Activated CD8-positive, alpha-beta memory T cell treated with anti-CD3 and anti-CD28 coated beads for 4 hours (primary cell): ENCODE measurements around the gene ADAMTS10.
"Not testable (repeated sequence)": the region's sequence is repeated elsewhere in the genome, so short reads cannot be mapped to it uniquely, and the experiment has no call there.

ENCODE experiments used
- DNase-seq, 2 donors: peaks; one replicate each; pipeline ENCODE4 v3.0.0-alpha.2; 2020; ENCODE audit warnings: low read depth in 2 of 2

ADAMTS10 gene

DNA sequence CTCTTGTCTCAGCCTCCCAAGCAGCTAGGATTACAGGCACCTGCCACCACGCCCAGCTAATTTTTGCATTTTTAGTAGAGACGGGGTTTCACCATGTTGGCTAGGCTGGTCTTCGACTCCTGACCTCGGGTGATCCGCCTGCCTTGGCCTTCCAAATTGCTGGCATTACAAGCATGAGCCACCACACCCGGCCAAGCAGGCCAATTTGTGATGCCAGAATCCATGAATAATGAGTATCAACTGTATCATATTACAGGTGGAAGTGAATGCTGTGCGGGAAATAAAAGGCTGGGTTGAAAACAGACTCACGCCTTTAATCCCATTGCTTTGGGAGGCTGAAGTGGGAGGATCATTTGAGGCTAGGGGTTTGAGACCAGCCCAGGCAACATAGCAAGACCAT lies 16.3 kb upstream of the ADAMTS10 start:
- no peak for DNase-seq

DNA sequence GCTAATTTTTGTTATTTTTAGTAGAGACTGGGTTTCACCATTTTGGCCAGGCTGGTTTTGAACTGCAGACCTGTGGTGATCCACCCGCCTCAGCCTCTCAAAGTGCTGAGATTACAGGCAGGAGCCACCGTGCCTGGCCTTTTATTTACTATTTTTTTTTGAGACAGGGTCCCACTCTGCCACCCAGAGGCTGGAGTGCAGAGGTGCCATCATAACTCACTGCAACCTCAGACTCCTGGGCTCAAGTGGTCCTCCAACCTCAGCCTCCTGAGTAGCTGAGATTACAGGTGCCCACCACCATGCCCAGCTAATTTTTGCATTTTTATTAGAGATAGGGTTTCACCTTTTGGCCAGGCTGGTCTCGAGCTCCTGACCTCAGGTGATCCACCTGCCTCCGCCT lies 12.4 kb upstream of the ADAMTS10 start:
- not testable (repeated sequence) for DNase-seq

DNA sequence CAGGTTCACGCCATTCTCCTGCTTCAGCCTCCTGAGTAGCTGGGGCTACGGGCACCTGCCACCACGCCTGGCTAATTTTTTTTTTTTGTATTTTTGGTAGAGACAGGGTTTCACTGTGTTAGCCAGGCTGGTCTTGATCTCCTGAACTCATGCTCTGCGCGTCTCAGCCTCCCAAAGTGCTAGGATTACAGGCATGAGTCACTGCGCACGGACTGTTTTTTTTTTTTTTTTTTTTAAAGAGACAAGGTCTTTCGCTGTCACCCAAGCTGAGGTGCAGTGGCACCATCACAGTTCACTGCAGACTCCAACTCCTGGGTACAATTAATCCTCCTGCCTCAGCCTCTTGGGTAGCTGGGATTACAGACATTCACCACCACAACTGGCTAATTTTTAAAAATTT lies 8.2 kb upstream of the ADAMTS10 start:
- no peak for DNase-seq

DNA sequence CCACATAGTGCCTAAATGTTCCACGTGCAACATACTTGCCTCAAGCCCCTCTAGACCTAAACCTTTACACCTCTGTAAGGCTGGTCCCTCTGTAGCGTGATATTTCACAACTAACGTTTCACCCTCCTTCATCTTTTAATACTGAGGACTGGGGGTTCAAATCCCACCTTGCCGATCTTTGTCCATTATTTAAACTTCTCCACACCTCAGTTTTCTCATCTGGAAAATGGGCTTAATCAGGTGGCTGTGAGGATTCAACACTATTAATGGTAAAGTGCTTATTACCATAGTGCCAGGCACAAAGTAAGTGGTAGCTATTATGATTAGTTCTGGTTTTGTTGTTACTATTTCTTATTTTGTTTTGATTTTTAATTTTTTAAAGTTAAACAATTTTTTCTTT lies 7.5 kb upstream of the ADAMTS10 start:
- no peak for DNase-seq

DNA sequence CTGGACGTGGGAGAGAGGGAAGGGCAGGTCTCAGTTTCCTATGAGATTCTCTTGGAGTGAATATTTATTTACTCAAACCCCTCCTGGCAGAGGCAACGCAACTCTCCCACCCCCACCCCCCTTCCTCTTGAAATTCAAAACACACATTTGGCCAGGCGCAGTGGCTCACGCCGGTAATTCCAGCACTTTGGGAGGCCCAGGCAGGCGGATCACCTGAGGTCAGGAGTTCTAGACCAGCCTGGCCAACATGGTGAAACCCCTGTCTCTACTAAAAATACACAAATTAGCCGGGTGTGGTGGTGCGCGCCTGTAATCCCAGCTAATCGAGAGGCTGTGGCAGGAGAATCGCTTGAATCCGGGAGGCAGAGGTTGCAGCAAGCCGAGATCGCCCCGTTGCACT lies 6.8 kb upstream of the ADAMTS10 start:
- not testable (repeated sequence) for DNase-seq

DNA sequence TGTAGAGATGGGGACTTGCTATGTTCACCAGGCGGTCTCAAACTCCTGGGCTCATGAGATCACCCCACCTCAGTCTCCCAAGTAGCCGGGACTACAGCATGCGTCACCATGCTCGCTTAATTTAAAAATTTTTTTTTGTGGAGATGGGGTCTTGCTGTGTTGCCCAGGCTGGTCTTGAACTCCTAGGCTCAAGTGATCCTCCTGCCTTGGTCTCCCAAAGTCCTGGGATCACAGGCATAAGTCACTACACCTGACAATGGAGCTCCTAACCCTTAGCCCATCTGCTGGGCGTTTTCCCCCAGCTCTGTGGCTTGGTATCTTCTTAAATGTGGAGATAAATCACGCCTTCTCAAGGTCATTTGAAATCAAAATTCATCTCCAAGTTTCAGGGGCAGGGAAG lies 6.3 kb upstream of the ADAMTS10 start:
- DNase-seq, result no peak

DNA sequence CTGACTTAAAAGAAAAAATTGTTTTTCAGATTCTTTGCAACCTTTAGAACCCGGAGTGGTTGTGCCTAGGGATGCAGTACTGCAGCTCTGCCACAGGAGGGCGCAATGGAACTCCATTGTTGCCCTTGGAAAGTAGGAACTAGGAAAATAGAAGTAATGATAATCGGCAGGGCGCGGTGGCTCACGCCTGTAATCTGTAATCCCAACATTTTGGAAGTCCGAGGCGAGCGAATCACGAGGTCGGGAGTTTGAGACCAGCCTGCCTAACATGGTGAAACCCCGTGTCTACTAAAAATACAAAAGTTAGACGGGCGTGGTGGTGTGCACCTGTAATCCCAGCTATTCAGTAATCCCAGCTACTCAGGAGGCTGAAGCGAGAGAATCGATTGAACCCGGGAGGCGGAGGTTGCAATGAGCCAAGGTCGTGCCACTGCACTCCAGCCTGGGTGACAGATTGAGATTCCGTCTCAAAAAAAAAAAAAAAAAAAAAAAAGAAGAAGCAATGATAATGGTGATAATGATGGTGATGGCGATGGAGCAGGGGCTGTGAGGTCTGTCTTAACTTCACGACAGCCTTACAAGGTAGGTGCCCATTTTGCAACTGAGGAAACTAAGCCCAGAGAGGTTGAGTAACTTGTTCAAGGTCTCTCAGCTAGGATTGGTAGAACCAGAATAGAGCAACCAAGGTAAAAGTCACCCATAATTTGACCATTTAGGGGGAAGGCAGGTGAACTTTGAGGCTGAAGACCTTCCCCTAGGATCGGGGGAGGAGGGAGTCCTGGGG lies 5.5 kb upstream of the ADAMTS10 start:
- no peak for DNase-seq

DNA sequence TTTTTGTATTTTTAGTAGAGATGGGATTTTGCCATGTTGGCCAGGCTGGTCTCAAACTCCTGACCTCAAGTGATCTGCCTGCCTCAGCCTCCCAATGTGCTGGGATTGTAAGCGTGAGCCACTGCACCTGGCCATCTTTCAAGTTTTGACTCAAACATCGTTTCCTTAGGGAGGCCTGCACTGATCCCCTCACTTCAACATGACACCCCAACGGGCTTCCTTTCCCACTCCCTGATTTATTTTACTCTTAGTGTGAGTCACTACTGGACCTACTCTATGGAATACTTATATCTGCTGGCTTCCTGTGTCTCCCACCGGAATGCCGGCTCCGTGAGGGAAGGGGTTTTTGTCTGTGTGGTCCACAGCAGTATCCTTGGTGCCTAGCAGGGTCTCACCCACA lies 4.5 kb upstream of the ADAMTS10 start:
- no peak for DNase-seq

DNA sequence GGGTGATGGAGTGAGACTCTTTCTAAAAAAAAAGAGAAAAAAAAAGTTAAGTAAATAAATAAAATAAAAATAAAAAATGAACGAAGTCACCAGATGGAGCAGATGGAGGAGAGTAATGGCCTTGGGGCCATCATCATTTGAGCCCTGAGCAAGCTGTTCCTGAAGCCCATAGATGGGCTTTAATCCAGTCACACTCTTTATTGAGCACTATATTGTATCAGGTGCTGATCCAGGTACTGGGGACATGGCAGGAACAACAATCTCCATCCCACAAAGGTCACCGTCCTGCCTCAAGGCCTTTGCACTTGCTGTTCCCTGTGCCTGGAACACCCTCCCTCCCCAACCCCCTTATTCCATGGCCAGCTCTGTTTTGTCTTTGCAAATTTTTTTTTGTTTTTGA lies 3.9 kb upstream of the ADAMTS10 start:
- no peak for DNase-seq

DNA sequence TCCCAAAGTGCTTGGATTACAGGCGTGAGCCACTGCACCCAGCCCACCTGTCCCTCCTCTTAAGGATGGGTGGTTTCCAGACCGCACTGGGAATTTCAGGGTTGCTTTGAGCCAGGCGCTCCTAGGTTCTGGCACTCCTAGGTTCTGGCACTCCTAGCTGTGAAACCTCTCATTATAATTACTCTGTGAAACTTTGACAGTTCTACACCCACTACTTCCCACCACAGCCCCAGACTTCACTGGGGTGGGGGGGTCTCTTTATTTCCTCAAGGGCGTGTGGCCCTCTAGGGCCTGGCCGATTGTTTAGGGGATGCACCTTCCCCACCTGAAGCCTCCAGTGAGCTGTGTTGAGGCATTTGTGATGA lies 2.3 kb upstream of the ADAMTS10 start:
- DNase-seq, result no peak

DNA sequence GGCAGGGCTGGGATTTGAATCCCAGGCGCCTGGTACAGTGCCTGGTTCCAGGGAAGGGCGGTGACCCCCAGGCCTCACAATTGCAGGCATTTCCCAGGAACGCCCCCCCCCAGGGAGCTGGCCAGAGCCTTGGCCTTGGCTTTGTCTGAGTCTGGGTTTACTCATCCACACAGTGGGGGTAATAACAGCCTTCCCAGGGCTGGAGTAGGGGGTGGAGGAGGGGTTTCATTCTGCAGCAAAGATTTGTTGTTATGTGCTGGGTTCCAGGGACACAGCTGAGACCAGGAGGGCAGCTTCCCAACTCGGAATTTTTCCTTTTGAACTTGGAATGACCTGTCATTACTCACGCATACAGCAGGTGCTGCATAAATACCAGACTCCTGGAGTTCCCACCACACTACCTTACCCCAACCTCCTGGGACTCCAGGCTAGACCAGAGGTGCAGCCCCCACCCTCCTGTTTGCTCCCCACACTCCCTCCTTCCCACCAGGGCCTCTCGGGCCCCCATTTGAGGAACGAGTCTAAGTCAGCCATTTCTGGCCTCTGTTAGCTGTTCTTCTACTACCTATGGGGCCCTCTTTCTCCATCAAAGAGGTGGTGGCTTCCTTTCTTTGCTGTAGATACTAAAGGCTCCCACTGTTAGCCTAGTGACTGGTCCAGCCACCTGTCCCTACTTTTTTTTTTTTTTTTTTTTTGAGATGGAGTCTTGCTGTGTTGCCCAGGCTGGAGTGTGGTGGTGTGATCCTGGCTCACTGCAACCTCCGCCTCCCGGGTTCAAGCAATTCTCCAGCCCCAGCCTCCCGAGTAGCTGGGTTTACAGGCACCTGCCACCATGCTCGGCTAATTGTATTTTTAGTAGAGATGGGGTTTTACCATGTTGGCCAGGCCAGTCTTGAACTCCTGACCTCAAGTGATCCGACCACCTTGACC lies 1.6 kb upstream of the ADAMTS10 start:
- no peak for DNase-seq

DNA sequence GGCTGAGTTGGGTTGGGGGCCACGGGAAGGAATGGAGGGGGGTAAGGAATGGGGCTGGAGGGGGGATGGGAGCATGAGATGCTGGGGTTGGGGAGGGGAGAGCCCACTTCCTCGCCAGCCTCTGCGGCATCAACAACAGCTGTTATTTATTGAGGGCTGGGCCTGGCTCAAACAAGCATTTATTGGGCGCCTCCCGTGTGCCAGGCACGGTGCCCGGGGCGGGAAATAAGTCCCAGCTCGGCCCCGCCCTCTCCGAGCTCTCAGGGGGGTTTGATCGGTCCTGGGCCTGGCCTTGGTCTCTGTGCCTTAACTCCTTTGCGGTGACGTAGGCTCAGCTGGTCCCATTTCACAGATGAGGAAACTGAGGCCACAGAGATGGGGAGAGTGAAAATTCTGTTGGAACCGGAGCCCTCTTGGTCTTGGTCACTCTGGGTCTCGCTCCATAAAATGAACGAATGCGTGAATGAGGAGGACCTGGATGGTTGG lies 919 bp upstream of the ADAMTS10 start:
- no peak for DNase-seq

DNA sequence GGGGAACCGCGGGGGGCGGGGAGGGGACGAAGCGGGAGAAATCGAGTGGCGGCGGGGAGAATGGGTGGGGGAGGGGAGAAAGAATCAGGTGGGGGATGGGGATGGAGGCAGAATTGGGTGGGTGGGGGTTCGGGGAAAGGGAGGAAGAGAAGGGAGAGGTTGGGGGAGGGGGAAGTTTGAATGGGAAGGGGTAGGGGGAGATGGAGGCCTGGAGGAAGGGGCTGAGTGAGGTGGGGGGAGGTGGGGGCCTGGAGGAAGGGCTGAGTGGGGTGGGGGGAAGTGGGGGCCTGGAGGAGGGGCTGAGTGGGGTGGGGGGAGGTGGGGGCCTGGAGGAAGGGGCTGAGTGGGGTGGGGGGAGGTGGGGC lies 403 bp upstream of the ADAMTS10 start:
- DNase-seq, result no peak

DNA sequence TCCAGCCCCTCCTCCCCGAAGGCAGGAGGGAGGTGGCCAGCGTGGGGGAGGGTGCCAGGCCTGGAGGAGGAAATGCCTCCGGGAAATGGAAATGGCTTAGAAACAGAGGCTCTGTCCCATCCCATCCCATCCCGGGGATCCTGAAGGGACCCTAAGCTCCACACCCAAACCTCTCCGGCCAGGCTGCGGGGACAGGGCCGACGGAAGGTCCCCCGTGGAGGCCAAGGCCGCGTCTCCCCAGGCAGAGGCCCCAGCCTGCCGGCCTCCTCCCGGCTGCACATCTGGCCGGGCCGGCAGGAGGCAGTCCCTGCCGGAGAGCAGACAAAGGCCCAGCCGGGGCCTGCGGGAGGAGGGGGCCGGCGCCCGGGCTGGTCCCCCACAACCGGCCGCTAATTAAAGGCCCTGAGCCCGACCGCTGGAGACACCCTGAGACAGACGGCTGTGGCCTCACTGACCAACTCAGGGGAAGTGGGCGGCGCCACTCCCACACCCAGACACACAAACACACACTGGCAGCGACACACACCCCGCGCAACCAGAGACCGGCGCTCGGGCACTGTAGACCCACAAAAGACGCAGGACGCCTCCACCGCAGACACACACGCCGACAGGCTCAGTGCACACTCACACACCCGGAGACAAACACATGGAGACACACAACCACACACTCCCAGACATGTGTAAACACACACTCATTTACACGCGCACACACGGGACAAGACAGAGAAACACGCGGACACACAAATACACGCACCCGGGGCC lies 1.1 kb downstream of the ADAMTS10 start:
- DNase-seq, result no peak

DNA sequence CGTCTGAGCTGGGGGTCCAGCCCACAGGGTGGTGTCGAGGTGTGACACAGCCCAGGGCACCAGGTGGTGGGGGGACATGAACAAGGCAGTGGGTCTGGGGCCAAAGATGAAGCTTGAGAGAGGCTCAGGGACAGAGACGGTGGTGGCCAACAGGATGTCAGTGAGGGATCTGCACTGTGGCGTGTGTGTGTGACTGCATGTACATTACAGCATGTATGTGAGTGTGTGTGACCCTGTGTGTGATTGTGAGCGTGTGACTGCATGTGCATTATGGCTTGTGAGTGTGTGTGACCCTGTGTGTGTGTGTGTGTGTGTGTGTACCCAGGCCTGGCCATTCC lies 1.6 kb downstream of the ADAMTS10 start:
- no peak for DNase-seq

DNA sequence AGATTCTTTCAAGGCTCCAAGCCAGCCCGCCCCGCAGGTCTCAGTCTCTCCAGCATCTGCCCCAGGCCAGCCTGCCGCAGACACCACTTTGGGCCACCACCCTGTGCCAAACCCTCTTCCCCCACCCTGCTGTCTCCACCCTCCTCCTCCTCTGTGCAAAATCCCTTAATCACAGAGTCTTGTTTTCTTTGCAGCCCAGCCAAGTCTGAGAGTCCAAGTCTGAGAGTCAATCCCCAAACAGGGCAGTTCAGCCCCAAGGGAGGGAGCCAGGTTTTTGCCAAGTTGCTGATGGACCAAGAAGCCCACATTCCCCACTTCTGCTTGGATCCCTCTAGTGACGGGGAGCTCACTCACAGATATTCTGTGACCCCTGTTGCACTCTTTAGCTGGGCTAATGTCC lies 3.1 kb downstream of the ADAMTS10 start:
- no peak for DNase-seq

DNA sequence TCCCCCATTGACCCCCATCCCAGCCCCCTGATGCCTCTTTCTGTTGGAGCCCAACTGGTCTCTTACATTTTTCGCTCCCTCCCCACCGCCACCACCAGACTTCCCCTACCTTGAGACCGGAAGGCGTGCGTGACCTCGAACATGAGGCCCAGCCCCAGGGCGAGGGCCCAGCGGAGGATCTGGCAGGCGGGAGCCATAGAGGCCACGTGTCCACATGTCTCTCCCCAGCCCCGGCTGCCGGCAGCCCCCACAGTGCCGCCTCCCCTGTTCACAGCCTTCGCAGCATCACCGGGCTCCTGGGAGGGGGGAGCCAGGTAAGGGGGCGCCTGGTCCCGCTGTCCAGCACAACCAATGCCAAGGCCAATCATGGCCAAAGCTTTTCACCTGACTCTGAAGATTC lies 5.0 kb downstream of the ADAMTS10 start:
- no peak for DNase-seq

DNA sequence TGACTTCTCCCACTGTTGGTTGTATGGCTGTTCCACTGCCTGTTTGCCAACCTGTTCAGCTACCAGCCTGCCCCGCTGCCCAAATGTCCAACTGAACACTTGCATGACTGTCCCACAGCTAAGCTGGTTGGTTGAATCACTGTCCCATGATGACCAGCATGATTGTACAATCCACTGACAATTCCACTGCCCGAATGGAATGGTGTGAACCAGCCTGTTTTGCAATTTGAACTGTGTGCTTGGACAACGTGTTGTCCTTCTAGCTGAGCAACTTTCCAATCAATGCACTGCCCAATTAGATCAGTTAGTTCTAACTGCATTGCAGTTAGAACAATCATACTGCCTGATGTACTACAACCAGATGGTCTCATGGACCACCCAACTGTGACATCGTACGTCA lies 8.7 kb downstream of the ADAMTS10 start:
- DNase-seq, result no peak

DNA sequence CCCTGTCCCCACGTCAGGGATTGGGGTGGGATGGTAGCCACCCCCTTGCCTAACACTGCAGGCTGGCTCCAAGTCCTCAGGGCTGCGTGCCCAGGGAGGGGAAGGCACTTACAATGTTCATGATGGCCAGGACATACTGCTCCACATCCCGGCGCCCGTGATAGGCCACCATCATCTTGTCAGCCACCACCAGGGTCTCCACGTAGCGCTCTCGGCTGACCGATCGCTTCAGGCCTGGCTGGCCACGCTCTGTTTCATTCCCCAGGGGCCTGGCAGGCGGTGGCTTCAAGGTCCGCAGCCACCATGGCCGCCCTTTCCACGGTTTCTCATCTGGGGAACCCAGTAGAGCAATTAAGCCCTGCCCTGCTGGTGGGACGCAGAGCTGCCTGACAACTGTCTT lies 9.7 kb downstream of the ADAMTS10 start:
- no peak for DNase-seq

DNA sequence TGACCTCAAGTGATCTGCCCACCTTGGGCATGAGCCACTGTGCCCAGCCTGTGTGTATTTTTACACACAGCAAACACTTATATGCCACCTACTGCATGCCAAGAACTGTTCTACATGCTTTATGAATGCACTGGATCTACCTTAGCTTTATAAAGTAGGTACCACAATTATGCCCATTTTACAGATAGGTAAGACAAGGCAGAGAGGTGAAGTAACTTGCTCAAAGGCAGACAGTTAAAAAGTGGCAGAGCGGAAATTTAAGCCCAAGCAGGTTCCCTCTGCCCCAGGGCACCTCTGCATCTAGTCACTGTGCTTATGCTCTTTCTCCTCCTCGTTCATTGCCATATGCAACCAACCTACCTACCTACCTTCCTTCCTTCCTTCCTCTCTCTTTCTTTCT lies 10.5 kb downstream of the ADAMTS10 start:
- no peak for DNase-seq

DNA sequence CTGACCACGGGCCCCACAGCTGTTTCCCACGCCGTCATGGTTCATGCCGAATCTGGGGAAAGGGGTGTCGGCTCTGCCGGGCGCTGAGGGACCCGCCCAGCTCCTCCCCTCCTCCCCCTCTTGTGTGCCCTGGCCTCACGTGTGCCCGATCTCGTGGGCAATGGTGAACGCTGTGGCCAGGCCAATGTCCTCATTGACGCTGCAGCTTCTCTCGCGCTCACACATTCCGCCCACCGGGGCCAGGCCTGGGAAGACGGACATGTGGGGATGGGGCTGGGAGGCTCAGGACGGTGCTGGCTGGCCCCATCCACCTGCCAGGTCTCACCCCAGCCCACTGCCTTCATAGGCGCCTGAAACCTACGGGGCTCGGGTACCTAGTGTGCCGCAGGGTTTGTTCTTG lies 14.3 kb downstream of the ADAMTS10 start:
- DNase-seq, result no peak

DNA sequence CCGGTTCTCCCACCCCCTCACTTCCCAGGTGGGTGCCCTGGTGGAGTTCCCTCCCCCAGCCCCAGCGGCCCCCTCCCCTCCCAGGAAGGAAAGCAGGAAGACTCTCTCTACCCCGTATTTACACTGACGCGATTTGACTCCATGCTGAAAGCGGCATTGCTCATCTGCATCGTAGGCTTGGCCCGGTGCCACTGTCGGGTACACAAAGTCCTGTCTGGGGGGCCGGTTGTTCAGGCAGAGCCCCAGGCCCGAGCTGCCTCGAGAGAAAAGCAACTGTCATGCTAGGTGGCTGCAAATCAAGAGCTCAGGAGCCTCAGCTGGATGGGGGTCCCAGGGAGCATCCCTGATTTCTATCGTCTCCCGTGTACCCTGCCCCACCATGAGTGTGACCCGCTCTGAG lies 14.9 kb downstream of the ADAMTS10 start:
- DNase-seq, result no peak

DNA sequence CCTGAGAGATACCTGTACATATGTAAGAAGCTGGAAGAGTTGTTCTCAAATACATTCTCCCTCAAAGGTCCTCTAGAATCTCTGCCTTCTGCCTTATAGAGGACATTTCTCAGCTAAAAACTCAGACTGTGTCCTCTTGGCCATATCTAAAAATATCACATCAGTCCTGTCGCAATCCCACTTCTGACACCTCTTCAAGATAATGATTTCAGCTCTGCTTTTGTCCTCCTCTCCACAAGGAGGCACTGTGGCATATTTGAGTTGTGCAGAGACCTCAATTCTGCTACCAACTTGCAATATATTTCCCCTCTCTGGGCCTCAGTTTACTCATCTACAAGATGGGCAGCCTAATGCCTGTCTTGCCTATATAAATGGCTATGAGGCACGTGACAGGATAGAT lies 16.6 kb downstream of the ADAMTS10 start:
- DNase-seq, result no peak
